ENCODE measurements around the gene SOX8. TPM values are rescaled to one million over a fixed set of nuclear protein-coding genes. Genes with fewer than 3 reads are reported as not detected.

Gene SOX8
- total RNA-seq, 1 donor from 2014 or later = 0.96 TPM

- Histone ChIP-seq H3K27ac (replicated peaks) (no peak overlapping the region), H3K36me3 (no peaks in the 10 kb centered on the region), H3K4me1 (peaks cover 7% of the 10 kb centered on the region), H3K9me3 (replicated peaks) (no peaks in the 10 kb centered on the region), H3K4me3 (no peak overlapping the region), H3K27me3 (ENCODE audit: low read depth) (peaks cover 89% of the 10 kb centered on the region)
- intact Hi-C loops (cut with micrococcal nuclease) = no loop called here
- TF ChIP-seq, protein P1, sequence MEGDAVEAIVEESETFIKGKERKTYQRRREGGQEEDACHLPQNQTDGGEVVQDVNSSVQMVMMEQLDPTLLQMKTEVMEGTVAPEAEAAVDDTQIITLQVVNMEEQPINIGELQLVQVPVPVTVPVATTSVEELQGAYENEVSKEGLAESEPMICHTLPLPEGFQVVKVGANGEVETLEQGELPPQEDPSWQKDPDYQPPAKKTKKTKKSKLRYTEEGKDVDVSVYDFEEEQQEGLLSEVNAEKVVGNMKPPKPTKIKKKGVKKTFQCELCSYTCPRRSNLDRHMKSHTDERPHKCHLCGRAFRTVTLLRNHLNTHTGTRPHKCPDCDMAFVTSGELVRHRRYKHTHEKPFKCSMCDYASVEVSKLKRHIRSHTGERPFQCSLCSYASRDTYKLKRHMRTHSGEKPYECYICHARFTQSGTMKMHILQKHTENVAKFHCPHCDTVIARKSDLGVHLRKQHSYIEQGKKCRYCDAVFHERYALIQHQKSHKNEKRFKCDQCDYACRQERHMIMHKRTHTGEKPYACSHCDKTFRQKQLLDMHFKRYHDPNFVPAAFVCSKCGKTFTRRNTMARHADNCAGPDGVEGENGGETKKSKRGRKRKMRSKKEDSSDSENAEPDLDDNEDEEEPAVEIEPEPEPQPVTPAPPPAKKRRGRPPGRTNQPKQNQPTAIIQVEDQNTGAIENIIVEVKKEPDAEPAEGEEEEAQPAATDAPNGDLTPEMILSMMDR (IDR thresholded peaks at IDR 0.05; ENCODE audit: borderline replicate concordance) = no peak
- no peak for DNase-seq
These were observed 7.1 kb downstream of the SOX8 start for GRCh38 chr16:988471-989353.

GRCh38 chr16:989354-989814 lies 7.8 kb downstream of the SOX8 start:
- DNase-seq = no peak
- Histone ChIP-seq H3K36me3 (no peaks in the 10 kb centered on the region), H3K4me1 (peaks cover 7% of the 10 kb centered on the region), H3K27ac (replicated peaks) (no peak overlapping the region), H3K4me3 (no peak overlapping the region), H3K9me3 (replicated peaks) (peaks cover 2% of the 10 kb centered on the region), H3K27me3 (ENCODE audit: low read depth) (peaks cover 82% of the 10 kb centered on the region)
- intact Hi-C loops (cut with micrococcal nuclease) = no loop called here
- TF ChIP-seq, protein P1 (IDR thresholded peaks at IDR 0.05; ENCODE audit: borderline replicate concordance) = no peak

DNA sequence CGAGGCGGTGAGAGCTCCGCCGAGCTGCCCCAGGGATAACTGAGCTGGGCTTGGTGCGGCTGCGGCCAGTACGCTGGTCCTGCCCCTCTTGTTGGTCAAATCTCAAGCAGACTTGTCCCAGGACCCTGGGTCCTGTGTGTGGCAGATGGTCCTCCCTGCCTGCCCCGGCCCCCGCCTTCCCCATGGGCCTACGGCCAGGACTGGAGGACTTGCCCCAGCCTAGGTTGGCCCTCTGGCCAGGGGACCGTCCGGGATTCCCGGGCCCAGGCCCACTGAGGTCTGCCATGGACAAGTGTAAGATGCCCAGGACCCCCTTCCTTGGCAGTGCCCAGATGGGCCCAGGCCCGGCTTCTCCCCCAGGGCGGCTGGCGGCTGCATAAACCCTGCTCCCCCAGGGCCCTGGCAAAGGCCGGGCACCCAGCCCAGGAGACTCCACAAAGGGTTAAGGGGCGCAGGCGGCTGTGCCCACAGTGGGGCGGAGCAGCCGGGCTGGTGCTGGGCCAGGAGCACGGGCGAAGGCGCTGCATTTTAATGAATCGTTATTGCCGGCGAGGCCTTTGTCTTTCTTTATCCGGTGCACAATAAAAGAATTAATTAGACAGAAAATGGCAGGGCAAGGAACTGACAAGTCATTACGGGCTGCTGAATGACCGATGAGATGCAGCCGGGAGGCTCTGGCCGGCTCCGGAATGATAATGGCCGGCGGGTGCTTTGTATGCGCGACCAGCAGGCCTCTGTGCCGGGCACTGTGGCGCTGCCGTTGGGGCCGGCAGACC lies 9.1 kb downstream of the SOX8 start:
- Histone ChIP-seq H3K9me3 (replicated peaks) (peaks cover 15% of the 10 kb centered on the region), H3K4me3 (no peak overlapping the region), H3K27ac (replicated peaks) (no peak overlapping the region), H3K27me3 (ENCODE audit: low read depth) (peaks cover 69% of the 10 kb centered on the region), H3K4me1 (peaks cover 7% of the 10 kb centered on the region), H3K36me3 (no peaks in the 10 kb centered on the region)
- intact Hi-C loops (cut with micrococcal nuclease) = no loop called here
- DNase-seq = no peak
- TF ChIP-seq, protein P1 (IDR thresholded peaks at IDR 0.05; ENCODE audit: borderline replicate concordance) = no peak

DNA sequence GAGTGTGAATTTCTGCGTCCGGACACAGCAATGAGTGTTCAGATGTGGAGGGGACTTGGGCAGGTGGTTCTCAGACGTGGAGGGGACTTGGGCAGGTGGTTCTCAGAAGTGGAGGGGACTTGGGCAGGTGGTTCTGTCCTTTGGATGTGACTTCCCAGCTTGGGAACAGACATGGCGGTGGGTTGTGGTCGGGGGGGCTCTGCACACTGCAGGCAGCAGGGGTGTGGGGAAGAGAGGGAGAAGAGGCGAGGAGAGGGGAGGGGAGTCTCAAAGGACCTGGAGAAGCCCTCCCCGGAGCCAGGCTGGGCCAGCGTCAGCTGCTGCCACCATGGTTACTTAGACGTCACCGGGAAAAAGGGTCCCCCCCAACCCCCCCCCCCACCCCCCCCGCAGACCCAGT lies 9.8 kb downstream of the SOX8 start:
- Histone ChIP-seq H3K4me1 (peaks cover 7% of the 10 kb centered on the region), H3K36me3 (no peaks in the 10 kb centered on the region), H3K4me3 (no peak overlapping the region), H3K9me3 (replicated peaks) (peaks cover 21% of the 10 kb centered on the region), H3K27me3 (ENCODE audit: low read depth) (peaks cover 65% of the 10 kb centered on the region), H3K27ac (replicated peaks) (no peak overlapping the region)
- intact Hi-C loops (cut with micrococcal nuclease) = no loop called here
- no peak for DNase-seq
- TF ChIP-seq, protein P1 (IDR thresholded peaks at IDR 0.05; ENCODE audit: borderline replicate concordance) = no peak

DNA sequence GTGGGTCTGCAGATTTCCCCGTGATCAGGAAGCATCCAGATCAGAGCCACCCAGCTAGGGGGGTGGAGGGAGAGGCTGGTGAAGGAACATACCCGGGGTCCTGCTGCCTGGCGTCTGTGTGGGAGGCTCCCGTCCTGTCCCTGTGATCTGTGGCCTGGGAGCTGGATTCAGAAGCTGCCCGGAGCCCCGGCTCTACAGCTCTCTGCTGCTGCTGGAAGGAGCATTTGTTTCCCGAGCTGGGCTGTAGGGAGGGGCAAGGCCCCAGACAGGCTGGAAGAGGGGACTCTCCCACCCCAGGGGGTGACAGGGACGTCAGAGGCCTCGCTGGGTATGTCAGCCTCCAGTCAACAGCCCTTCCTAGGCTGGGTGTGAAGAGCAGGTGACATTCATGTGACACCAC lies 10.2 kb downstream of the SOX8 start:
- peaks cover 65% of the 10 kb centered on the region for H3K27me3 ChIP-seq (ENCODE audit: low read depth)
- no peak overlapping the region for H3K27ac ChIP-seq (replicated peaks)
- no peaks in the 10 kb centered on the region for H3K36me3 ChIP-seq
- no peak for DNase-seq
- no peak overlapping the region for H3K4me3 ChIP-seq
- H3K9me3 ChIP-seq (replicated peaks) = peaks cover 26% of the 10 kb centered on the region
- H3K4me1 ChIP-seq = peaks cover 7% of the 10 kb centered on the region
- TF ChIP-seq, protein P1 (IDR thresholded peaks at IDR 0.05; ENCODE audit: borderline replicate concordance) = no peak
- intact Hi-C loops (cut with micrococcal nuclease) = no loop called here

All from left ventricle myocardium inferior (tissue), 1 donor.